NCI-H524 (cell line): Measurements from ENCODE around the gene PROS1.
"Not testable (repeated sequence)": the region's sequence is repeated elsewhere in the genome, so short reads cannot be mapped to it uniquely, and the experiment has no call there.

Experiments
- DNase-seq, 2 experiments: peaks; one replicate each; lab custom pipeline; 2025; lab: John Stamatoyannopoulos, UW

The PROS1 gene

GRCh38 chr3:93877427-93877826 lies 96.3 kb downstream of the PROS1 start:
- DNase-seq = not testable (repeated sequence)

- not testable (repeated sequence) for DNase-seq
Measured at GRCh38 chr3:93873412-93873811, 100.3 kb downstream of the PROS1 start.

- DNase-seq = no peak
Measured at GRCh38 chr3:93867425-93867824, 106.3 kb downstream of the PROS1 start.

- DNase-seq = no peak
Measured at GRCh38 chr3:93861017-93861416, 112.7 kb downstream of the PROS1 start.

- no peak for DNase-seq
Measured at GRCh38 chr3:93855401-93855800, 118.3 kb downstream of the PROS1 start.

- not testable (repeated sequence) for DNase-seq
Measured at GRCh38 chr3:93852228-93852627, 121.5 kb downstream of the PROS1 start.

- no peak for DNase-seq
Measured at GRCh38 chr3:93843981-93844380, 129.7 kb downstream of the PROS1 start.

GRCh38 chr3:93839193-93839592 lies 134.5 kb downstream of the PROS1 start:
- not testable (repeated sequence) for DNase-seq
